GM19351 (cell line): ENCODE measurements around the gene TMEM80.
"Not testable (repeated sequence)": the region's sequence is repeated elsewhere in the genome, so short reads cannot be mapped to it uniquely, and the experiment has no call there.

Source experiments
- ATAC-seq: cut with Tn5 transposase; IDR thresholded peaks from one replicate; pipeline ENCODE4 v1.9.1; 2021; ENCODE audit warnings: mild to moderate bottlenecking, moderate library complexity; ENCODE audit not compliant: unreplicated experiment

TMEM80 gene

DNA sequence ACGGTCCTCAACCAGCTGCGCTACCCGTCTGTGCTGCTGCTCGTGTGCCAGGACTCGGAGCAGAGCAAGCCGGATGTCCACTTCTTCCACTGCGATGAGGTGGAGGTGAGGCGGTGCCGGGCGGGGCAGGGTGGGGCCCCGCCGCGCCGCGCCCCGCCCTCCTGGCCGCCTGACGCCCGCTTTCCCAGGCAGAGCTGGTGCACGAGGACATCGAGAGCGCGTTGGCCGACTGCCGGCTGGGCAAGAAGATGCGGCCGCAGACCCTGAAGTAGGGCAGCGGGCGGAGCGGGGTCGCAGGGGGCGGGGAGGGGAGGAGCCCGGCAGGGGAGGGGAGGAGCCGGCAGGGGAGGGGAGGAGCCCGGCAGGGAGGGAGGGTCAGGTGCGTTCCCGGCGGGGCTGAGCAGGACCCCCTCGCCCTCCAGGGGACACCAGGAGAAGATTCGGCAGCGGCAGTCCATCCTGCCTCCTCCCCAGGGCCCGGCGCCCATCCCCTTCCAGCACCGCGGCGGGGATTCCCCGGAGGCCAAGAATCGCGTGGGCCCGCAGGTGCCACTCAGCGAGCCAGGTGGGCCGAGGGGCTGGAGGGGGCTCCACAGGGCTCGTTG, 25.1 kb downstream of the TMEM80 start:
- no peak for ATAC-seq

DNA sequence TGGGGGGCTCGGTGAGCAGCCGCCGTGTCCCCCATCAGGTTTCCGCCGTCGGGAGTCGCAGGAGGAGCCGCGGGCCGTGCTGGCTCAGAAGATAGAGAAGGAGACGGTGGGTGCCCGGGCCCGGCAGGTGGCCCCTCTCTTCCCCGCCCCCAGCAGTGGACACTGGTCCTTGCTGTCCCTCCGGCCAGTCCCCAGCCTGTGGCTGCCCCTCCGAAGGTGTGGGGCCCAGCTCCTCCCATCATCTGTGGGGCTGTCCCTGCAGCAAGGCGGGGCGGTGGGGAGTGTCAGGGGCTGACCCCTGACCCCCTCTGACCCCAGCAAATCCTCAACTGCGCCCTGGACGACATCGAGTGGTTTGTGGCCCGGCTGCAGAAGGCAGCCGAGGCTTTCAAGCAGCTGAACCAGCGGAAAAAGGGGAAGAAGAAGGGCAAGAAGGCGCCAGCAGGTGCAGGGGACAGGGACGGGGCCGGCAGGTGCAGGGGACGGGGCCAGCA, 25.7 kb downstream of the TMEM80 start:
- no peak for ATAC-seq

DNA sequence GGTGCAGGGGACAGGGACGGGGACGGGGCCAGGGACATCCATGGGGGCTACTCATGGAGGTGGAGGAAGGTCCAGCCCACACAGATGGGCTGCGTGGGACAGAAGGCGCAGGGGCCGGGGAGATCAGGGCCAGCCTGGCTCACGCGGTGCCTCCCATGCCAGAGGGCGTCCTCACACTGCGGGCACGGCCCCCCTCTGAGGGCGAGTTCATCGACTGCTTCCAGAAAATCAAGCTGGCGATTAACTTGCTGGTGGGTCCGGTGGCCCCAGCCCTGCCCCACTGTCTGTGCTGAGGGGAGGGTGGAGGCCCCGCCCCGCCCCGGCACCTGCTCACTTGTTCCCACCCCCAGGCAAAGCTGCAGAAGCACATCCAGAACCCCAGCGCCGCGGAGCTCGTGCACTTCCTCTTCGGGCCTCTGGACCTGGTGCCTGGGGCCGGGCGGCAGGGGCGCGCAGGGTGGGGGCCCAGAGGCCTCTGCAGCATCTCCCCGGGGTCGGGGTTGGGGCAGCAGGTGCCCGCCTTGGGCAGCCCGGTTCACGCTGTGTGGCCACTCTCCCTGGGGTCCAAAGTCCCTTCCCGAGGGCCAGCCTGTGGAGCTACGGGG, 26.2 kb downstream of the TMEM80 start:
- ATAC-seq, result no peak

DNA sequence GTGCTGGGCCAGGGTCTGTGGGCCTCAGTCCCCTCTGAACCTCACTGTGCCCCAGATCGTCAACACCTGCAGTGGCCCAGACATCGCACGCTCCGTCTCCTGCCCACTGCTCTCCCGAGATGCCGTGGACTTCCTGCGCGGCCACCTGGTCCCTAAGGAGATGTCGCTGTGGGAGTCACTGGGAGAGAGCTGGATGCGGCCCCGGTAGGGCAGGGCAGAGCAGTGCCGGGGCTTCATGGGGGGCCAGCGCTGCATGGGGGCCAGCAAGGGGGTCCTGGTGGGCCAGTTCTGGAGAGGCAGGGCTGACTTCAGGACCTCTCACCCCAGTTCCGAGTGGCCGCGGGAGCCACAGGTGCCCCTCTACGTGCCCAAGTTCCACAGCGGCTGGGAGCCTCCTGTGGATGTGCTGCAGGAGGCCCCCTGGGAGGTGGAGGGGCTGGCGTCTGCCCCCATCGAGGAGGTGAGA, 26.8 kb downstream of the TMEM80 start:
- ATAC-seq, result no peak

DNA sequence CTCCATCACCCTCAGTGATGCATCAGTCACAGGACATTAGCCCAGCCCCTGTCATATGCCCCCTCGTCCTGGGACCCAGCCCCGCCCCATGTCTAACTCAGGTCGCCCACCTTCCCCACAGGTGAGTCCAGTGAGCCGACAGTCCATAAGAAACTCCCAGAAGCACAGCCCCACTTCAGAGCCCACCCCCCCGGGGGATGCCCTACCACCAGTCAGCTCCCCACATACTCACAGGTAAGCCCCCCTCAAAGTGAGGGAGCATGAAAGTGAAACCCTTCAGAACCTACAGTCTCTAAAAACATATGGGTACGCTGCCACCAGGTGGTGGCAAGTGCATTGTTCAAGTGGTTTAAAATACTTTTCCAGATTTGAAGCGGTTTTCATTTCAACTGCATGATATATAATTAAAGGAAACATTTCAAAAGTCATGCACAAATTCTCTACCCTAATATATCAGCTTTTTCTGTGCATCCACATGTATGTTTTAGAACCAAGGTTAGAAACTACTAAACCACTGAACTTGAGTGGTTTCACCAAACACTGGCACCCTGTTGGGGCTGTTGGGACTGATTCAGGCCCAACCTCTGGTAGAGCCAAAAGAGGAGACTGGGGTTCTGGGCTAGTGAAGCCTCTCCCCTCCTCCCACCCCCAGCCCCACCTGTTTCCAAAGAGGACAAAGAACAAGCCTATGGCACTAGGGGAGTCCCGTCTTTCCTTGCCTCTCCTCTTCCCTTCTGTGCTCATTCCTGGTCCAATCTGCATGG, 27.7 kb downstream of the TMEM80 start:
- ATAC-seq, result no peak

DNA sequence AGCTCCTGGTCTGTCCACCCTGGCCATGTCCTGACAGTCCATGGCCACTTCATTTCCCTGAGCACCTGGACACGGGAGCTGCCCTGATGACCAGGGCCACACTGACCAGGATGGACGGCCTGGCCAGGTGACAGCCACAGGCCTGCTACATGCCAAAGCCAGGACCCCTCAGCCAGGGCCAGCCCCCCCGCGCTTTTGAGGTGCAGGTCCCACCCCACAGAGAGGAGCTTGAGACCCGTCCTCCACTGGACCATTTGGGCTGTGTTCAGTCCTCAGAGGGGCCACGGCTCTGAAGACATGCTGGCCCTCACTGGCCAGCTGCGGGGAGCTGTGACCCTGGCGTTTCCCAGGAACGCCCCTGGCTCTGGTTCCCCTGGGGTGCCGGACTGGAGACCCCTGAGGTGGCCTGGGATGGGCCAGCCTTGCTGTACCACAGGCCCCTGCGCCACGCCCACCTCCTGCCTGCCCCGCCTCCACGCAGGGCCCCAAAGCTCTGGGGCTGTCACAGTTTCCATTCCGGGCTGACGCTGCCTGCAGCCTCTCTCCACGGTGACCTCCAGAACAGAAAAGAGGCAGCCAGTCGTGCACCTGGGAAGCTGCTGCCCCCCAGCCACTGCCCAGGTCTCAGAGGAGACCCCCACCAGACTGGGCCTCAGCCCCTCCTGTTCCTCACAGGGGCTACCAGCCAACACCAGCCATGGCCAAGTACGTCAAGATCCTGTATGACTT, 28.6 kb downstream of the TMEM80 start:
- no peak for ATAC-seq

DNA sequence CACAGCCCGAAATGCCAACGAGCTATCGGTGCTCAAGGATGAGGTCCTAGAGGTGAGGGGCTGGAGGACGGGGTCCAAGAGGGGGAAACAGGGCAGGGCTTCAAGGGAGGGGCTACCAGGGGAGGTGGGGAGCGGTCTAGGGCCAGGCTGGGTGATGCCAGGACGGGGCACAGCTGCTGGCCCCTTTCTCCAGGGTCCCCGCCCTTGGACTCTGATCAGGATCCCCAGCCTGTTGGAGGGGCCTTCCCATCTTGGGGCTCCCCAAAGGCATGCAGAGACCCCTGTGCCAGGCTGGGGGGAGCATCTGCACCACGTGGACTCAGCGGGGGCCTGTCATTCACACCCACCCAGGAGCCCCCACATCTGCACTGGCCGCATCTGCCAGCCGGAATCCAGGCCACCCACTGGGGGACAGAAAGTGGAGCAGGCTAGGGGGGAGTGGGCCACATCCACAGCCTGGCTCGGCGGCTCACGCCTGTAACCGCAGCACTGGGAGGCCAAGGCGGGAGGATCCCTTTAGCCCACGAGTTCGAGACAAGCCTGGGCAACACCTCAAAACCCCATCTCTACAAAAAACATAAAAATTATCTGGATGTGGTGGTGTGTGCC, 29.3 kb downstream of the TMEM80 start:
- ATAC-seq, result no peak

DNA sequence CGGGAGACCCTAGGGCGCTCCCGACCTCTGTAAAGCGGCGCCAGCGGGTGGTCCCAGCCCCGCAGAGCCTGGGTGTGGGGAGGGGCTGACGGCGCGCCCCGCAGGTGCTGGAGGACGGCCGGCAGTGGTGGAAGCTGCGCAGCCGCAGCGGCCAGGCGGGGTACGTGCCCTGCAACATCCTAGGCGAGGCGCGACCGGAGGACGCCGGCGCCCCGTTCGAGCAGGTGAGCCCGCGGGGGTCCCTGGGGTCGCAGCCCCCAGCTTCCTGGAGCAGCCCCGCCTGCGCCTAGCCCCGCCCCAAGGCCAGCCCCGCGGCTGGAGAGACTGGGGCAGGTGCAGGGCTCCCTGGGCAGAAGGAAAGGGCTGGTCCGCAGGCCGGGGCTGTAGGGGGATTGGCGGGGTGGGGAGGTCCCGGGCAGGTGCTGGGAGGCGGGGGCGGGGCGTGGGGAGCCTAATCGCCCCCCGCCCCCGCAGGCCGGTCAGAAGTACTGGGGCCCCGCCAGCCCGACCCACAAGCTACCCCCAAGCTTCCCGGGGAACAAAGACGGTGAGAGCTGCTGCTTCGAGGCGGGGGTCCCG, 30.1 kb downstream of the TMEM80 start:
- no peak for ATAC-seq

DNA sequence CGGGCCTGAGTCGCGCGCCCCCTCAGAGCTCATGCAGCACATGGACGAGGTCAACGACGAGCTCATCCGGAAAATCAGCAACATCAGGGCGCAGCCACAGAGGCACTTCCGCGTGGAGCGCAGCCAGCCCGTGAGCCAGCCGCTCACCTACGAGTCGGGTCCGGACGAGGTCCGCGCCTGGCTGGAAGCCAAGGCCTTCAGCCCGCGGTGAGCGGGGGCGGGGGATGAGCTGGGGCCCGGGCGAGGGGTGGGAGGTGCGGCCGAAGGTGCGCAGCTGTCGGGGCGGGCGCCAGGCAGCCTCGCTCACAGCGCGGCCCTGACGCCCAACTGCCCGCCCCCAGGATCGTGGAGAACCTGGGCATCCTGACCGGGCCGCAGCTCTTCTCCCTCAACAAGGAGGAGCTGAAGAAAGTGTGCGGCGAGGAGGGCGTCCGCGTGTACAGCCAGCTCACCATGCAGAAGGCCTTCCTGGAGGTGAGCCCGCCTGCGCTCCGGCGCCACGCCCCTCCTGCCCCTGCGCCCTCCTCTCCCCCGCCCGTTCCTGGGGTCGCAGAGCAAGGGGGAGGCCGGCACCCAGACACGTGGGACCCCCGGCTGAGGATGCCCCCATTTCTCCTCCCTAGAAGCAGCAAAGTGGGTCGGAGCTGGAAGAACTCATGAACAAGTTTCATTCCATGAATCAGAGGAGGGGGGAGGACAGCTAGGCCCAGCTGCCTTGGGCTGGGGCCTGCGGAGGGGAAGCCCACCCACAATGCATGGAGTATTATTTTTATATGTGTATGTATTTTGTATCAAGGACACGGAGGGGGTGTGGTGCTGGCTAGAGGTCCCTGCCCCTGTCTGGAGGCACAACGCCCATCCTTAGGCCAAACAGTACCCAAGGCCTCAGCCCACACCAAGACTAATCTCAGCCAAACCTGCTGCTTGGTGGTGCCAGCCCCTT, 30.9 kb downstream of the TMEM80 start:
- ATAC-seq, result peak; percentile 37

DNA sequence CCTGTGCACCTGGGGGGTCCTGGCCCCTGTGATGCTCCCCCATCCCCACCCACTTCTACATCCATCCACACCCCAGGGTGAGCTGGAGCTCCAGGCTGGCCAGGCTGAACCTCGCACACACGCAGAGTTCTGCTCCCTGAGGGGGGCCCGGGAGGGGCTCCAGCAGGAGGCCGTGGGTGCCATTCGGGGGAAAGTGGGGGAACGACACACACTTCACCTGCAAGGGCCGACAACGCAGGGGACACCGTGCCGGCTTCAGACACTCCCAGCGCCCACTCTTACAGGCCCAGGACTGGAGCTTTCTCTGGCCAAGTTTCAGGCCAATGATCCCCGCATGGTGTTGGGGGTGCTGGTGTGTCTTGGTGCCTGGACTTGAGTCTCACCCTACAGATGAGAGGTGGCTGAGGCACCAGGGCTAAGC, 31.7 kb downstream of the TMEM80 start:
- ATAC-seq, result no peak

DNA sequence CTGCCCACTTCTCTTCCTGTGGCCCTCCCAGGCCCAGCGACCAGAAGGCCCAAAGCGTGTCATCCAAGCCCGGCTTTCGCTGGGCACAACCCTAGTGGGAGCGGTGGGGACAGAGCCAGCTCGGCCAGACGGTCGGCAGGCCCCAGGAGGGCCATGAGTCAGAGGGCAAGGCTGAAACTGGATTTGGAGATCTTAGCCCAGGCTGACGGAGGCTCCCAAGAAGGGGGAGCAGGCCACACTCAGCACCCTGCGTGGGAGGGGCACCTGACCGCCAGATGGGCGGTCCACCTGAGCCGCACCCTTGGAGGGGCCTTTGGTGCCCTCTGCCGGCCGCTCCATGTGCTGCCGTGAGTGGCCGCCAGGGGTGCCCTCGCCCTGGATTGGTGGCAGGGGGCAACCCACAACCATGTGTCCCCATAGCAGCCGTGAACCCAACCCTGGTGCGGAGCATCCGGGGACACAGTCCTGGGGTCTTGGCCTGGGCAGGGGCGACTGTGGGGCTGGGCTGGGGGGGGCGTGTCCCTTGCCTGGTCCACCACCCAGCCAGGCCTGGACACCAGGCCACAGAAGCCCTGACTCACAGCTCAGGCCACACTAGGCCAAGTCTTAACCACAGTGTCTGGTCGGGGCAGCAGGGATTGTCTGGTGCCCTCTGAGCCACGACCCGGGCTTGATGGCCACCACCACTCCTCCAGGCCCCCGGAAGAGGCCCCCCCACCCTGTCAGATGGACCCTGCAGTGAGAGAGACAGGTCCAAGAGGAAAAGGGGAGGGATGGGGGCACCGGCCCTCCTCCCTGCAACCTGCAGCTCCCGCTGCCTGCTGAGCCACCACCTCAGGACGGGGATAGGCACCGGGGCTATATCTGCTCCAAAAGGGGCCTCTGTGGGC, 32.5 kb downstream of the TMEM80 start:
- ATAC-seq, result peak; percentile 38

DNA sequence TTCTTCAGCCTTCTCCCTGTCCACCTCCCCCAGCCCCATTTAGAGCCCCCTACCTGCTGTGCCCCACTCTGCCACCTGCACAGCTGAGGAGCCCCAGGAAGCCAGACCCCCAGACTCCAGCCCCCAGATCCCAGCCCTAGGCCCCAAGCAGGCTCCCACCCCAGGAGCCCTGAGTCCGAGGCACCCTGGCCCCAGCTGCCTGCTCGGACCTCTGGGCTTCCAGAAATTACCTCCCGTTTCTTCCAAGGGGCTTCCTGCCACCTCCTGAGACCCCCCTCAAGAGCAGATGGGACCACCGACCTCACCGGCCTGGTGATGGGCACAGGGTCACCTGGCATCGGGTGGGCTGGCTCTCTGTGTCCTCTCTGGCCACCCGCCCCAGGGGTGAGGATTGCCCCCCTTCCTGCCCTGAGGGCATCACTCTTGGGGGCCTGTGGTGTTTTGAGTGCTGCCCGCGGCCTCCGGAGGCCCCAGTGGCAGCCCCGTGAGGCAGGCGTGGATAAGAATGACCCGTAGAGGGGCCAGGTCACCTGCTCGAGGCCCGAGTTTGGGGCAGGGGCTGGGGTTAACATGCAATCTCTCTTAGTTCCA, 33.4 kb downstream of the TMEM80 start:
- no peak for ATAC-seq

DNA sequence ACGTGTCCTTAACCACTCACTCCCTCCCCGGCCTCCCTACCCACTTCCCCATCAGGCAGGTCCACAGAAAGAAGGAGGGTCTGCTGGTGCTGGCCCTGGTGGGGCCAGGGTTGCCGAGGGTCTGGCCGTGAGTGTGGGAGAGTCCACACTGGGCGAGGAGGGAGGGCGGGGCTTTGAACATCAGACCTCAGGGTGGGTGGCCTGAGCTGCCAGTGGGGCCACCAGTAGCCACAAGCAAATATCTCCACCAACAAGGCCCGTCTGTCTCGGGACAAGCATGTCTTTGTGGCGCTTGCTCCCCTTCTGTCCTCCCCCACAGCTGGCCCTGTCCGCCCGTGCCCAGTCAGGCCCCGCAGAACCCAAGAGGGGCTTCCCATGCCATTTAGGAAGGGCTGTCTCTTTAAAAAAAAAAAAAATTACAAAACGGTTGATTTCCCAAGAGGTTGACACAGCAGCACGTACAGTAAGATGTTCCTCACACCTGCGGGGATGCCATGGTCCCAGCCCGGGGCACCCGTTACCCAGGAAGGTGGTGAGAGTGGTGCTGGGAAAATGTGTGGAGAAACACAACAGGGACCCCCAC, 34.0 kb downstream of the TMEM80 start:
- no peak for ATAC-seq

DNA sequence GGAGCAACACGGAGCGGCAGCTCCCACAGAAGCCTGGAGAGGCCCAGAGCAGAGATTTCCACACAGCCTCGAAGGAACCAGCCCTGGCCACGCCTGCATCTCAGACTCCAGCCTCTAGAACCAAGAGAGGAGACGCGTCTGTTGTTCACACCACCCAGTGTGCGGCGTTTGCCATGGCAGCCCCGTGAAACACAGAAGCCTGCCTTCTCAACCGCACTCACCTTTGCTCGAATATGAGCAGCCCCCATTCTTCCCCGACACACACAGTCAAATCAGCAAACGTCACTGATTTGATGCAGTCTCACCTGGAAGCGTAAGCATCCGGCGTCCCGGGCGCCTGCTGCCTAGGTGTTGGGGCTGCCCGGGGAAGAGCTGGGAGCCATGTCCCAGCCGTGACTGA, 37.5 kb downstream of the TMEM80 start:
- ATAC-seq, result no peak

DNA sequence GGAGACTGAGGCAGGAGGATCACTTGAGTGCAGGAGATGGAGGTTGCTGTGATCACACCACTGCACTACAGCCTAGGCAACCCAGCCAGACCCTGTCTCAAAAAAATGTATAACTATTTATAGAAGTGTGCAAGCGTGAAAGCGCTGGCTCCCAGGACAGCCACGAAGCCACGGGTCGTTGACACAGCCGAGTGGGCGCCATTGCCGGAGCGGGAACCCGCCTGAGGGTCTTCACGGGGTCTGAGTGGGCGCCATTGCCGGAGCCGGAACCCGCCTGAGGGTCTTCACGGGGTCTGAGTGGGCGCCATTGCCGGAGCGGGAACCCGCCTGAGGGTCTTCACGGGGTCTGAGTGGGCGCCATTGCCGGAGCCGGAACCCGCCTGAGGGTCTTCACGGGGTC, 38.9 kb downstream of the TMEM80 start:
- not testable (repeated sequence) for ATAC-seq

DNA sequence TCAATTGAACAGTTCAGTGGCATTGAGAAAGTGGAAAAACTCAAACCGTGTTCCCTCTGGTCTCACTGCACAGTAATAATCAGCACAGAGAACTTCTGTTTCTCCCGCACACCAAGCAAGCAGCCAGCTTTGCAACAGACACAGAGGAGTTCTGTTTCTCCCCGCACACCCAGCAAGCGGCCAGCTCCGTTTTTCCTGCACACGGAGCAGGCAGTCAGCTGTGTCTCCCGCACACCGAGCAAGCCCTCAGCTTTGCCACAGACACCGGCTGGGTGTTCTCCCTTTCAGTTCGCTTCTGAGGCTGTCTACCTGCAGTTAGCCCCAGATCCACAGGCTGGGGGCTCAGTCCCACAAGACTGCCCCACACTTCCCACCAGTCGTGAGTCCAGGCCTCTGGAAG, 41.8 kb downstream of the TMEM80 start:
- no peak for ATAC-seq

DNA sequence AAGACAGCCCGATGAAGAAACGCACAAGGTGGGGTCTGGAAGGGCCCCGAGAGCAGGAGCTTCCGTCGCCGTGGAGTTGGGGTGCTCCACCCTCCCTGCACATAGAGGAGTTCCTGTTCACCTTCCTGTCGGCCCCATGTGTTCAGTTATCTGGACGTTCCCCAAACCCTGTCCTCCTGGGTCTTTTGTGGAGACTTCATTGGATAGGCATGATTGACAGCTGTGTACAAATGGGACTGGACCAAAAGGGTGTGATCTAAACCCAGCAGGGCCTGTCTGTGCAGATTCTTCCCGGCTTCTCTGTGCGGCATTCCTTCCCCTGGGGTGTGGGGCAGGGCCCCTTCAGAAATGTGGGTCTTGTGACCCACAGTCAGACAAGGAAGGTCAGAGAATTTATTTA, 42.3 kb downstream of the TMEM80 start:
- ATAC-seq, result not testable (repeated sequence)

DNA sequence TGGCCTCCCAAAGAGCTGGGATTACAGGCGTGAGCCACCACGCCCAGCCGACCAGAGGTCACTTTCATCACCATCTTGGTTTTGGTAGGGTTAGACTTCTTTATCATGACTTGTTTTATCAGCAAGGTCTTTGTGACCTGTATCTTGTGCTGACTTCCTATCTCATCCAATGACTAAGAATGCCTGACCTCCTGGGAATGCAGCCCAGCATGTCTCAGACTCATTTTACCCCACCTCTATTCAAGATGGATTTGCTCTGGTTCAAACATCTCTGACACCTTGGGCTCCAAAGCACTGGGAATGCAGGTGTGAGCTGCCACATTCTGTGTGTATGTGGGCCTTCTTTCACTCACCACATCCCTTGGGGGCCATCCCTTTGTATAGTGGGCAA, 46.5 kb downstream of the TMEM80 start:
- ATAC-seq, result no peak
